Measurements from ENCODE around the gene KLHL29.

Gene KLHL29

GRCh38 chr2:23557455-23557854 lies 172.5 kb downstream of the KLHL29 start:
- no peak for DNase-seq

GRCh38 chr2:23559561-23560239 lies 174.7 kb downstream of the KLHL29 start:
- no peak for DNase-seq

- DNase-seq = no peak
Measured at GRCh38 chr2:23561088-23561487, 176.1 kb downstream of the KLHL29 start.

GRCh38 chr2:23561544-23561943 lies 176.6 kb downstream of the KLHL29 start:
- no peak for DNase-seq

GRCh38 chr2:23562143-23562542 lies 177.2 kb downstream of the KLHL29 start:
- DNase-seq = no peak

GRCh38 chr2:23563151-23563550 lies 178.2 kb downstream of the KLHL29 start:
- no peak for DNase-seq

GRCh38 chr2:23563673-23564614 lies 179.0 kb downstream of the KLHL29 start:
- no peak for DNase-seq

GRCh38 chr2:23564615-23564960 lies 179.6 kb downstream of the KLHL29 start:
- DNase-seq = no peak

- no peak for DNase-seq
Measured at GRCh38 chr2:23565374-23565773, 180.4 kb downstream of the KLHL29 start.

- DNase-seq = no peak
Measured at GRCh38 chr2:23565814-23566213, 180.8 kb downstream of the KLHL29 start.

- DNase-seq = peak in 1 of 2 experiments; percentile 8
Measured at GRCh38 chr2:23566241-23567142, 181.5 kb downstream of the KLHL29 start.

- no peak for DNase-seq
Measured at GRCh38 chr2:23567161-23567756, 182.3 kb downstream of the KLHL29 start.

- no peak for DNase-seq
Measured at GRCh38 chr2:23568211-23568610, 183.2 kb downstream of the KLHL29 start.

- no peak for DNase-seq
Measured at GRCh38 chr2:23568626-23569190, 183.7 kb downstream of the KLHL29 start.

GRCh38 chr2:23569761-23570365 lies 184.9 kb downstream of the KLHL29 start:
- DNase-seq = no peak

- DNase-seq = no peak
Measured at GRCh38 chr2:23571085-23571484, 186.1 kb downstream of the KLHL29 start.

GRCh38 chr2:23571527-23572282 lies 186.7 kb downstream of the KLHL29 start:
- no peak for DNase-seq

- DNase-seq = no peak
Measured at GRCh38 chr2:23574919-23575654, 190.1 kb downstream of the KLHL29 start.

- DNase-seq = no peak
Measured at GRCh38 chr2:23578964-23579671, 194.1 kb downstream of the KLHL29 start.

GRCh38 chr2:23579674-23580073 lies 194.7 kb downstream of the KLHL29 start:
- no peak for DNase-seq
